HG02759 (cell line): ENCODE results near the gene SLC15A4.
"Not testable (repeated sequence)": the region's sequence is repeated elsewhere in the genome, so short reads cannot be mapped to it uniquely, and the experiment has no call there.

Source experiments
- ATAC-seq: cut with Tn5 transposase; IDR thresholded peaks from one replicate; pipeline ENCODE4 v1.9.1; 2021; ENCODE audit warnings: mild to moderate bottlenecking, moderate library complexity; ENCODE audit not compliant: unreplicated experiment

The SLC15A4 gene

GRCh38 chr12:128815779-128816642, 7.7 kb downstream of the SLC15A4 start:
- no peak for ATAC-seq

- ATAC-seq = no peak
These were observed 9.1 kb downstream of the SLC15A4 start for GRCh38 chr12:128814411-128815261.

DNA sequence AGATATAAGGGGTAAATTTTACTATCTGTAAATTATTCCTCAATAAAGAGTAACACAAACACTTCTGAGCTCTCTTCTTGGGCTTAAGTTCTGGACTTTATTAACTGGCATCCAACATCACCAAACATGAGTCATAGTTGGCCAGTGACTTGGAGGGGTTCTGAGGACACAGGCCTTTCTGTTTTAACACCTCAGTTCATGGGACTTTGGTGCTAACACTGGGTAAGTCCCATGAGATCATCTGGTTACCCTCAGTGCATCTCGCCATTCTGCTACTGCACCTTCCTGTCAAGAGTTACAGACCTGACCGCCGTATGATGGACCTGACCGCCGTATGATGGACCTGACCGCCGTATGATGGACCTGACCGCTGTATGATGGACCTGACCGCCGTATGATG, 9.9 kb downstream of the SLC15A4 start:
- peak; percentile 27 for ATAC-seq

- ATAC-seq = no peak
These were observed 10.4 kb downstream of the SLC15A4 start for GRCh38 chr12:128813392-128813791.

- ATAC-seq = no peak
These were observed 12.0 kb downstream of the SLC15A4 start for GRCh38 chr12:128811806-128812205.

GRCh38 chr12:128810182-128811127, 13.3 kb downstream of the SLC15A4 start:
- ATAC-seq = peak; percentile 87

DNA sequence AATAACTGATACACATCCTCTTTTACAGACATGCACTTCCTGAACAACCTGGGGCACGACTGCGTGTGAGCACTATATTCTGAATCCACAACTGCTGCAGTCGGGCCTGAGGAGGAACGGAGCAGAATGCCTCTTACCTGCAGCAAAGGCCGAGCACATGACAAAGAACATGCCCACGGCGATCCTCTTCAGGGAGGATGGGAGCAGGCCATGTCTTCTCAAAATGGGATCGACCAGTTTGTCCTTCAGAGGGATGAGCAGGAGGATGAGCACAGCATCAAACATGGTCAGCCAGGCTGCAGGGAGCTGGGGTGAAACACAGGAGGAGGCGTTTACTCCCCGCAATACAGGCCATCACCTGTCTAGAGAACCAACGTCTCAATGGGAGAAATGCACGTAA, 15.1 kb downstream of the SLC15A4 start:
- no peak for ATAC-seq

- no peak for ATAC-seq
These were observed 16.5 kb downstream of the SLC15A4 start for GRCh38 chr12:128807161-128807724.

- no peak for ATAC-seq
These were observed 17.2 kb downstream of the SLC15A4 start for GRCh38 chr12:128806573-128806972.

GRCh38 chr12:128805406-128805805, 18.4 kb downstream of the SLC15A4 start:
- ATAC-seq = not testable (repeated sequence)

- ATAC-seq = no peak
These were observed 19.0 kb downstream of the SLC15A4 start for GRCh38 chr12:128804762-128805161.

DNA sequence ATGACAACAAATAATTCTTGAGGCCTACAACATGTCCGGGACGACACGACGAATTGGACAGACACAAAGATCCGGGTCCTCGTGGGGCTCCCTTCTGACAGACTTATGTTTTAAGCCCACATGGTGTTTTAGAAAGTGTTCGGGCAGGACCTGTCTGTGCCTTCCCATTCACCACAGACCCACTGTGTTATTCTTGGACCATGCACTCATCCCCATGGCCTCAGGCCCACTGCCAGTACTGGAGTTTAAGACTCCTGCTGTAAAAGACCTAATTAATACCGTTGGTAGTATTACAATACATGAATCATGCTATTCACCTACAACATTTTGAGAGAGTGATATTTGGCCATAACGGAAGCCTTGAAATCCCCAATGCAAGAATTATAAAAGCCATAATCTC, 20.0 kb downstream of the SLC15A4 start:
- ATAC-seq = no peak

- ATAC-seq = no peak
These were observed 21.0 kb downstream of the SLC15A4 start for GRCh38 chr12:128802756-128803155.

DNA sequence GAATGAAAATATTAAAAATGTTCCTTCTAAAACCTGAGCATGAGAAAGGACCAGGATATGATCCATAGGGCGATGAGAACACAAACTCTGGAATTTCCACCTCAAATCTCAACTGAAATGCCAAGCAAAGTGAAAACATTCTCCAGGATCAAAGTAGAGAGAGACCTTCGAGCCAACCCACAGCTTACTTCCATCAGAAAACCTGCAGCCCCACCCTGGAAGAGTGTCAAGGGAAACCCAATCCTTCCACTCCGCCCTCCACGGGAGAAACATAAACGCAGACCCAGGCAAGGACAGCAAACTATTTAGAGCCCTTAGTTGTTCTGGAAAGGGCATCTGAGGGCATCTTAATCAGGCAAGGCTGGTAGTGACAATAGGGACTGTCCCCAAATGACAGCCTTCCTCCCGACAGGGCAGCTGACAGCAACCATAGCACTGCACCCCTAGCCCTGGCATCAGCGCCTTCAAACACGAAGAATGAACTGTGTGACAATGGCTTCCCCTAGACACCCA, 21.8 kb downstream of the SLC15A4 start:
- peak; percentile 23 for ATAC-seq

DNA sequence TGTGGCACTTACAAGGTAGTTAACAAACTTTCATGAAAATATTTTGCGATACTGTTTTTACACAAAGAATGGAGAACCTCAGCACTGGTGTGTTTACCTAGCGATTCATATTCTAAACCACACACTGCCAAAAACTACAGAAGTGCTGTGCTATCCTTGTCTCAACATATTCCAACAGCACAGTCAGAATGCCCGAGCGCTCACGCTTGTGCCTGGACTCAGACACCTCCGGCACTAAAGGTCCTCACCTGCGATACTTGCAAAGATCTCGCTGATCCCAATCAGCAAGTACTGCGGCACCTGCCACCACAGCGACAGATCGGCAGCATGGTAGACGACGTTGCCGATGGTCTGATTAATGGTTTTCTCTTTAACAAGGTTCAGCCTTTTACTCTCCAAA, 23.2 kb downstream of the SLC15A4 start:
- no peak for ATAC-seq

DNA sequence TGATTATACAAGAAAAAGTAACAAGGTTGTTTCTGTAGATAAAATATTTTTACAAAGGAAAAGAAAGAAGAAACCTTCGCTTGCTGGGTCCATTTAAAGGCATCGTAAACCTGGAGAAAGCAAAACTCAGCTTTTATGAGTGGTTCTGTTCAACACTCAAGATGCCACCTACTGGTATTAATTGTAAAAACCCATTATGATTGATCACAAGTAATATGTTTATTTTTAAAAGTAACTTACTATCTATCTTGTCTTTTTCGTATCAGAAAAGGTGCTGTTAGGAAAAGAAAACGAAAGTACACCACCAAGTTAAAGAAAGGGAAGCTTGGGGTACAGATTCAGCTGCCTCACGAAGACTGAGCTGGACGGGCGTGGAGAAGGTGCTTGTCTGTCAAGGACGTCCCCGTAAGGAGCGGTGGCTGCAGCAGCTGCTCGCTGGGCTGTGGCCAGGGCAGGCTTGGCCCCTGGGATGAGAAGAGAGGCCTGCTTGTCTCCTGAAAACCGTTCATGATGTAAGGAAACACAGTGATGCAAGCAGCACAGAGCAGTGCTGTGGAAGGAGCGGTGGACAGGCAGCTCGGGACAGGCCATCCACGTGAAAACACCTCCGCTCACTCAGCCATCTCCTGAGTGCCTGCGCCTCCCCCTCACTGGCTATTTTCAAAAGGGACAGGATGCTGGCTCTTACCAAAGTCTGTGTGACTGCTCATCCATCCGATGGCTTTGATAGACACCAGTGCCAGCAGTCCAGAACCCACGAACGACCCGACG, 25.0 kb downstream of the SLC15A4 start:
- ATAC-seq = no peak

DNA sequence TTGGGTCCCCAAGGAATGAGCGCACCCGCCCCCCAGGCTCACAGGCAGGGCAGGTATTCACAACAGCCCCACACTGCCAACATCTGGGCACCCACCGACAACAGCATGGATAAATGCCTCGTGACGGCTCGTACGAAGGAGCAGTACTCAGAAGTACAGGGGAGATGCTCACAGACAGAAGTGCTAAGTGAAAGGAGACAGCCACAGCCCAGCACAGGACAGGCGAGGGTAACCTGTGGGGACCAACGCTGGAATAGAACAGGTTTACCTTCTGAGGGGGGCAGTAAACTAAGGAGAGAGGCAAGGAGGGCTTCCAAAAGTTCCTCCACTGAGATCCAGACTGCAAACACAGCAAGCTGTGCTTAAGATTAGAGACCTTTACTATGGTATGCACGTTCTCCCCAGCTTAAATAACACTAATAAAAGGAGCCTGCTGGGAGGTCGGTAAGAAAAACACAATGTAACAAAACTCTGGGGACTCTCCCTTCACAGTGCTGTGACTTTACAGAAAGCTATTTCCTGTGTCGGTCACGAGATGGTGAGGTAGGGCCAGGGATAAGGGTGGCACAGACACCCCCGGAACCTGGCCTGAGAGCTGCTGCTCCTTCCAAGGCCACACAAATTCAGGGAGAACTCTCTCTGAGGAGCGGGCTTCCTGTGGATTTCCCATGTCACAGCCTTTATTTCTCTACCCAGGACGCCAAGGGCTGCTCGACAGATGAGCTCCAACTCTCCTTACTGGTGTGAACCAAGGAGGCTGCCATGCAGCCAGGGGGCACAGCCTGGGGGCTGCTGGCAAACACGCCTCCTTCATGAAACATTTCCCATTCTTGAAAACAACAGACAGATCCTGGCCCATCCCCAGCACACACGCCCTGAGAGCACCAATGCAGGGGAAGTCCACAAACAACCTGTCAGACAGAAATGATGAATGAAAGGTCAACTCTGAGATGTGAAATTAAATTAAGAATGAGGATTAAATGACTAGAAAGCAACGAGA, 26.3 kb downstream of the SLC15A4 start:
- ATAC-seq = peak; percentile 56

DNA sequence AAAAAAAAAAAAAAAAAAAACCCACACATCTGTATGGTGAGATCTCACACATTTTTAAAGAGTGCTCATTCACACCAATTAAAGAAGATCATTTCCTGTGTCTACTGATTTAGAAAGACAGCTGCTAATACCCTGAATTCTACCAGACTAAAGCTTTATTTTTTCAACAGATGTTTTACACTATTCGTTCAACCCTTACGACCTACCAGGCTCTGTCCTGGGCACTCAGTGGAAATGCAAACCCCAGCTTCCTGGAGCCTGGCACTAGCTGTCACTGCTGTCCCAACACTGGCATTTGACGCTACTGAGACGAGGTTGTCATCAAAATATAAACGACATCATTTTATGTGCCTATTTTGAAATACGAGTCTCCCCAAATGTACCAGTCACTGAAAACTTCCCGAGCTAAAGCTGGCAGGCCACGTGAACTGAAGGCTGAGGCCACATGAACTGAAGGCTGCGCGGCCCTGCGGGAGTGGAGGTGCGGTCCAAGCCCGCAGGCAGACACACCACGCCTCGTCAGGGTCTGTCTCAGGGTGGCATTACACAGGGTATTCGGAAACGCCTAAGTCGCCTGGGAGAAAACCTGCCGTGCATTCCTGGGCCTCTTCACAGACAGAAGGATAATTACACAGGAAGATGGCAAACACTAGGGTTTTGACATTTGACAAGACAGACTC, 27.2 kb downstream of the SLC15A4 start:
- ATAC-seq = no peak
